KMS-11 (cell line): ENCODE measurements around the gene GPR171.

ENCODE experiments used
- H2AFZ ChIP-seq: fragments of 200-600 bp; sonication (generic); 2 replicates; pipeline ENCODE4 v1.6.1; 2016; ENCODE audit warnings: antibody characterized with exemption, mixed run types, low read depth
- H3K27ac ChIP-seq: fragments of 200-600 bp; sonication (generic); 2 replicates; pipeline ENCODE4 v1.6.1; 2016; ENCODE audit warnings: mild to moderate bottlenecking, mixed run types
- H3K27me3 ChIP-seq: fragments of 200-600 bp; sonication (generic); 2 replicates; pipeline ENCODE4 v1.6.1; 2017; ENCODE audit warnings: mild to moderate bottlenecking, low read depth, mixed run types, moderate library complexity; ENCODE audit not compliant: insufficient read depth
- H3K36me3 ChIP-seq: fragments of 200-600 bp; sonication (generic); 2 replicates; pipeline ENCODE4 v1.6.1; 2017; ENCODE audit warnings: mild to moderate bottlenecking, mixed run types; ENCODE audit not compliant: insufficient read depth
- H3K4me1 ChIP-seq: fragments of 200-600 bp; sonication (generic); 2 replicates; pipeline ENCODE4 v1.6.1; 2016; ENCODE audit warnings: mild to moderate bottlenecking, low read depth, mixed run types; ENCODE audit not compliant: poor library complexity, severe bottlenecking
- H3K4me2 ChIP-seq: fragments of 200-600 bp; sonication (generic); 2 replicates; pipeline ENCODE4 v1.7.0; 2016; ENCODE audit warnings: mild to moderate bottlenecking, mixed run types
- H3K4me3 ChIP-seq: fragments of 200-600 bp; sonication (generic); IDR thresholded peaks from 2 replicates; pipeline ENCODE4 v1.6.1; 2017; ENCODE audit warnings: low read depth, low read length, mixed read lengths; ENCODE audit not compliant: insufficient read depth
- H3K79me2 ChIP-seq: fragments of 200-600 bp; sonication (generic); 2 replicates; pipeline ENCODE4 v1.6.1; 2016; ENCODE audit warnings: low read depth, mixed run types; ENCODE audit not compliant: insufficient read depth
- H3K9ac ChIP-seq: fragments of 200-600 bp; sonication (generic); 2 replicates; pipeline ENCODE4 v1.6.1; 2016; ENCODE audit warnings: mild to moderate bottlenecking, mixed run types
- H4K20me1 ChIP-seq: fragments of 200-600 bp; sonication (generic); 2 replicates; pipeline ENCODE4 v1.6.1; 2016; ENCODE audit warnings: mild to moderate bottlenecking, mixed run types; ENCODE audit not compliant: insufficient read depth
- CTCF ChIP-seq: fragments of 200-600 bp; sonication (generic); conservative IDR thresholded peaks from 2 replicates; pipeline ENCODE4 v1.6.1; 2017; ENCODE audit warnings: low read depth, mild to moderate bottlenecking, antibody characterized with exemption, low read length, moderate library complexity, mixed read lengths

GPR171 gene

GRCh38 chr3:151182349-151183079 is 20.5 kb downstream of the GPR171 start:
- Histone ChIP-seq H3K27ac (no peak overlapping the region), H3K36me3 (no peaks in the 10 kb centered on the region), H4K20me1 (no peaks in the 10 kb centered on the region), H3K9ac (no peak overlapping the region), H2AFZ (no peak overlapping the region), H3K4me3 (no peak overlapping the region), H3K79me2 (no peaks in the 10 kb centered on the region), H3K27me3 (no peaks in the 10 kb centered on the region), H3K4me2 (no peak overlapping the region), H3K4me1 (no peaks in the 10 kb centered on the region)
- TF ChIP-seq CTCF = no peak

- H3K27ac ChIP-seq = no peak overlapping the region
- H3K9ac ChIP-seq = no peak overlapping the region
- no peak overlapping the region for H3K4me2 ChIP-seq
- H2AFZ ChIP-seq = no peak overlapping the region
- H3K4me1 ChIP-seq = no peaks in the 10 kb centered on the region
- no peak for TF ChIP-seq CTCF
- H3K79me2 ChIP-seq = no peaks in the 10 kb centered on the region
- H4K20me1 ChIP-seq = no peaks in the 10 kb centered on the region
- no peak overlapping the region for H3K4me3 ChIP-seq
- no peaks in the 10 kb centered on the region for H3K27me3 ChIP-seq
- H3K36me3 ChIP-seq = no peaks in the 10 kb centered on the region
Observed at GRCh38 chr3:151178208-151178845, 24.7 kb downstream of the GPR171 start.

DNA sequence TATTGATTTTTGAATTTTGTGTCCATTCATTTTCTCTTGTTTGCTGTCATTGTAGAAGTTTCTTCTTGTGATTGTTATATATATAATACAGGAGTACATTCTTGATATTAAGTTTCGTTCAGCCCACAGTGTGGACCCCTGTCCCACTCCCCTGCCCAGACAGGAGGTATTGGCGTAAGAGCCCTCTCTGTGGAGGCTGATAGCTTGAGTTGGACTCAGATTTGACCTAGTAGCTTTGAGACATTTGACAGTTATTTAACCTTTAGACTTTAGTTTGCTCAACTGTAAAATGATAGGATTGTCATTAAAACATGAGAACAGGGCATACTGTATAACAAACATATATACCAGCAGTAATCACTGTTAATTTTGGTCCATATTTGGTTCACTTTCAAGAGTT is 27.1 kb downstream of the GPR171 start:
- H3K79me2 ChIP-seq = no peaks in the 10 kb centered on the region
- H3K36me3 ChIP-seq = no peaks in the 10 kb centered on the region
- no peak overlapping the region for H3K27ac ChIP-seq
- H3K9ac ChIP-seq = no peak overlapping the region
- peaks cover 15% of the 10 kb centered on the region for H3K4me1 ChIP-seq
- H3K27me3 ChIP-seq = no peaks in the 10 kb centered on the region
- TF ChIP-seq CTCF = no peak
- H3K4me2 ChIP-seq = no peak overlapping the region
- no peak overlapping the region for H3K4me3 ChIP-seq
- no peaks in the 10 kb centered on the region for H4K20me1 ChIP-seq
- no peak overlapping the region for H2AFZ ChIP-seq

- H3K4me3 ChIP-seq = no peak overlapping the region
- no peak overlapping the region for H3K4me2 ChIP-seq
- H3K27me3 ChIP-seq = no peaks in the 10 kb centered on the region
- H3K27ac ChIP-seq = no peak overlapping the region
- H3K36me3 ChIP-seq = no peaks in the 10 kb centered on the region
- no peaks in the 10 kb centered on the region for H3K79me2 ChIP-seq
- no peak for TF ChIP-seq CTCF
- H2AFZ ChIP-seq = no peak overlapping the region
- H4K20me1 ChIP-seq = no peaks in the 10 kb centered on the region
- no peak overlapping the region for H3K9ac ChIP-seq
- peaks cover 31% of the 10 kb centered on the region for H3K4me1 ChIP-seq
Observed at GRCh38 chr3:151174351-151174750, 28.7 kb downstream of the GPR171 start.
